Adipose tissue (tissue), 3 donors: ENCODE data around the gene CDH12. TPM values are rescaled to one million over a fixed set of nuclear protein-coding genes. Genes with fewer than 3 reads are reported as not detected.
"Not testable (repeated sequence)": the region's sequence is repeated elsewhere in the genome, so short reads cannot be mapped to it uniquely, and the experiment has no call there.

Source experiments
- H3K27ac ChIP-seq: one replicate; pipeline ENCODE4 v1.5.1; 2013; ENCODE audit warnings: low read depth, low read length
- WGBS, 3 donors: extraction: QIAGEN DNeasy Blood & Tissue Kit; methylation state at CpG; one replicate each; pipeline ENCODE4 v1.1.7; 2013; 5-methylcytosine and 5-hydroxymethylcytosine counted together
- polyA plus RNA-seq, 3 donors: library from polyadenylated mRNA; stranded (reverse); fragments of 200-250 nt; gene quantifications; one replicate each; pipeline ENCODE4 v1.2.3, GENCODE V29; 2013
- donor health status: healthy with polysubstance abuse.
- donor health status: Bipolar disorder and iron deficiency.
- donor health status: healthy.

The CDH12 gene
- polyA plus RNA-seq, 3 donors, result 0.01 TPM; not detected in 1

GRCh38 chr5:22050931-22051330 lies 802.2 kb downstream of the CDH12 start:
- H3K27ac ChIP-seq, result no peak overlapping the region
- 64 to 75% (median 68%) methylated on average over 2 of the region's 2 CpGs for WGBS, 3 donors

- no peak overlapping the region for H3K27ac ChIP-seq
These were observed 808.9 kb downstream of the CDH12 start for GRCh38 chr5:22044229-22044628.

DNA sequence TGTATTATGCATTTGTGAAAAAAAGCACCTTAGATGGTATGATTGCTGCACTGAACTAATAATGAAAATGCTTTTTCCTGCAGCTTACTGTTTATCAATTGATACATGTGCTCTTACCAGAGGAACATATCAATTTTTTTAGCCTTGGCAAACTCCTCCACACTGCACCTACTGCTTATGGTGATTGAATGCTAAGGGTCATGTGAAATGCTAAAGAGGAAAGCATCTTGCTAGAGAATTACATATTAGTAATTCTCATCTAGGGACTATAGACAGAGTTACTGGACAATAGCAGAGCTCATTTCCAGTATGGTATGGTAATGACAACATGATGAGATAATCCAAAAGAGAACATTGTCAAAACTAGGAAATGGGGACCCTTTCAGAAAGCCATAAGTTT lies 817.1 kb downstream of the CDH12 start:
- H3K27ac ChIP-seq, result no peak overlapping the region

GRCh38 chr5:22033066-22033465 lies 820.1 kb downstream of the CDH12 start:
- WGBS, 3 donors, result 71 to 82% (median 77%) methylated on average over 2 of the region's 2 CpGs
- no peak overlapping the region for H3K27ac ChIP-seq

- no peak overlapping the region for H3K27ac ChIP-seq
- WGBS, 3 donors, result 66 to 82% (median 68%) methylated on average over 1 of the region's 1 CpG
These were observed 829.4 kb downstream of the CDH12 start for GRCh38 chr5:22023784-22024183.

DNA sequence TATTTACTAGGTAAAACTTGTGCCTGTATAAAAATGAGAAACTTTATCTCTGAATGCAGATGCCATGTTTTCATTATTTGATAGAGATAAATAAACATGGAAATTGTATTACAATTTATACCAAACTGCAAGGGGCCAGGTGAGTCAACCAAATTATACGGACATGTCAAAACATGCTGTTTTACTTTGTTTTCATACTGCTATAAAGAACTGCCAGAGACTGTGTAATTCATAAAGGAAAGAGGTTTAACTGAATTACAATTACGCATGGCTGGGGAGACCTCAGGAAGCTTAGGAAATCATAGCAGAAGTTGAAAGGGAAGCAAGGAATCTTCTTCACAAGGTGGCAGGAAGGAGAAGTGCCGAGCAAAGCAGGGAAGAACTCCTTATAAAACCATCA lies 840.3 kb downstream of the CDH12 start:
- not testable (repeated sequence) for H3K27ac ChIP-seq
- WGBS, 3 donors, result 41 to 61% (median 50%) methylated on average over 3 of the region's 3 CpGs

GRCh38 chr5:22010808-22011207 lies 842.3 kb downstream of the CDH12 start:
- not testable (repeated sequence) for H3K27ac ChIP-seq
- 64 to 66% (median 66%) methylated on average over 3 to 4 of the region's 4 CpGs for WGBS, 3 donors

GRCh38 chr5:22001097-22001496 lies 852.0 kb downstream of the CDH12 start:
- WGBS, 3 donors, result 86 to 98% (median 89%) methylated on average over 2 of the region's 2 CpGs
- H3K27ac ChIP-seq, result not testable (repeated sequence)

DNA sequence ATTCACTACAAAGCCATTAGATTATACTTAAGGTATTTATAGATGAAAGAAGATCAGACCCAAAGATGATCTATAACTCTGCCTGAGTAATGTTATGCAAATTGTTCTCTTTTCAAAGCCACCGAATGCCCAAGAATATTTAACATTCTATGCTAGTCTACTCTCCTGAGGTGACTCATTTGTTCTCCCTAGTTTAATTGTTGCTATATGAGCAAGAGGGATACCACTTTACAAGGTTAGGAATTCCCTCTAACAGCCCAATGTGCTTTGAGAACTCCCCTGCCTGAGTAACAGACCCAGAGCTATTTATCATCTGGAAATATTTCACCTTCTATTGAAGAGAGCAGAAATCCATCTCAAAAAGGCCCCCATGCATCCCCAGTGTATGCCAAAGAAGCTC lies 867.3 kb downstream of the CDH12 start:
- WGBS, 3 donors, result 53 to 71% (median 65%) methylated on average over 1 of the region's 1 CpG
- not testable (repeated sequence) for H3K27ac ChIP-seq

DNA sequence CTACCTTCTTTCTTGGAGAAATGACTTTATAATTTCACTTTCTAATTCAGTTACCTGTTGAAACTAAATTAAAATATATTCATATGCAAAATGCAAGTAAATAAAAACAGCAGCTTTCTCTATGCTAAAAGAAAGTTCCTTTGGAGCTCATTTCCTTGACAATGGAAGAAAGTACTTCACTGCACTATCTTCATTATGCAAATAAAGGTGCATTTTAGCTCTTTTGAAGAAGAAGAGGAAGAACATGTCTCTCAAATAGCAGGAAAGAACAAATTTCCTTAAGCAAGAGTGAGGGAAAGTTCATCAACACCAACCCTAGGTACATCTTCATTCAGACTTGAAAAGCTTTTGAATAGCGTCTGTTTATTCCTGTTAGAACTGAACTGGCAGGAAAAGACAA lies 901.6 kb downstream of the CDH12 start:
- not testable (repeated sequence) for H3K27ac ChIP-seq
- WGBS, 3 donors, result 29 to 100% (median 89%) methylated on average over 1 of the region's 1 CpG

DNA sequence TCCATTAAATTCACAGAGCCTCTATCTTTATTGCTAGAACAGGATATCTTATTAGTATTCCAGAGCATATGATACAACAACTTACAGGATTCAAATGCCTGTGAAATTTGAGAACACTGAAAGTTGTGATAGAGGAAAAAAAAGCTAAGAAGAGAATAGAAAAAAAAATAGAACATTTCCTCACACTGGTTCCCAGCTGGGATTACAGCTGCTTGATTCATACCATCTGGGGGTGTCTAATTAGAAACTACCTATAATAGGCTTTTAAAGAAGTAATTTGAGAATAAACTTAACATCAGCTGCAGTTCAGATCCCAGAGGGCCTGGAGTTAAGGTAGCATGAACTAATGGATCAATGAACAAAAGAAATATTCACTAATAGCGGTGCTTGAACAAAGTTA lies 922.0 kb downstream of the CDH12 start:
- H3K27ac ChIP-seq, result no peak overlapping the region
- 67 to 89% (median 76%) methylated on average over 1 of the region's 1 CpG for WGBS, 3 donors

GRCh38 chr5:21919414-21920022 lies 933.6 kb downstream of the CDH12 start:
- WGBS, 3 donors, result 11 to 19% (median 16%) methylated on average over 8 of the region's 8 CpGs

GRCh38 chr5:21918451-21918850 lies 934.7 kb downstream of the CDH12 start:
- H3K27ac ChIP-seq, result no peak overlapping the region
- WGBS, 3 donors, result 55 to 65% (median 63%) methylated on average over 2 of the region's 2 CpGs

More at GRCh38 chr5:21919414-21920022, 933.6 kb downstream of the CDH12 start:
- no peak overlapping the region for H3K27ac ChIP-seq

DNA sequence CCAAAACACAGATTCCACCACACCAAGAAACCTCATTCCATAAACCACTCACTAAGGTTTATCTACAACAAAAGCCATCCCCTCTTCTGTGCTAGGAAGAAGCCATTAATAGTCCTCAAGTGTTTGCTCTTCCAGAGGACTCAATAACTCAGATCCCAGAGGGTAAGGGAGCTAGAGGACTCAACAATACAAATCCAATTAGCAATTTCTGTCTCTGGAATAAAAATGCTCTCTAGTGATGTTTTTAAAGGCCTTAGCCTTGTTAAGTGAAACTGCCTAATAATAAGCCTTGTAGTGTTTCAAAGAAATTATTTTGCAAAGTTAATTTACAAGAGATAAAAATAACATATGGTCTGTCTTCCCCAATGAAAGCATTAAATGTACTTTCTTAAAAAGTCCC lies 942.4 kb downstream of the CDH12 start:
- H3K27ac ChIP-seq, result no peak overlapping the region

- WGBS, 3 donors, result 32 to 50% (median 33%) methylated on average over 3 of the region's 3 CpGs
- H3K27ac ChIP-seq, result no peak overlapping the region
These were observed 957.3 kb downstream of the CDH12 start for GRCh38 chr5:21895766-21896350.

DNA sequence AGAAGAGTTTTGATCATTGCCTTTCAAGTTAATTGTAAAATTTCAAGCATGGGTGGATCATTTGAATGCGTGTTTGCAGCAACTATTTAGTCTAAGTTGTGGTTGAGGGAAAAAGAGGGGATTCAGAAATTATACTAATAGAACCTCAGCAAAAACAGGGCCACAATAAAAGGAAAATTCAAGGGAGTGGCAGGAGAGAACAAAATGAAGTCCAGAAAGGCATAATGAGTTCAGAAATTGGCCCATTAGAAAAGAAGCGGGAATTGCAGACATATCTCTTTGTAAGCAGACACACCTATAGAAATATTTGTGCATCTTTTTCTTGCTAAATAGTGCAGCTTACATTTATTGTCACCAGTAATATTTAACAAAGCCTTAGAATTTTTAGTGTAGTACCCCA lies 960.0 kb downstream of the CDH12 start:
- no peak overlapping the region for H3K27ac ChIP-seq
- 87 to 96% (median 93%) methylated on average over 2 of the region's 2 CpGs for WGBS, 3 donors

GRCh38 chr5:21889581-21889980 lies 963.6 kb downstream of the CDH12 start:
- WGBS, 3 donors, result 45 to 71% (median 63%) methylated on average over 1 of the region's 1 CpG
- no peak overlapping the region for H3K27ac ChIP-seq

DNA sequence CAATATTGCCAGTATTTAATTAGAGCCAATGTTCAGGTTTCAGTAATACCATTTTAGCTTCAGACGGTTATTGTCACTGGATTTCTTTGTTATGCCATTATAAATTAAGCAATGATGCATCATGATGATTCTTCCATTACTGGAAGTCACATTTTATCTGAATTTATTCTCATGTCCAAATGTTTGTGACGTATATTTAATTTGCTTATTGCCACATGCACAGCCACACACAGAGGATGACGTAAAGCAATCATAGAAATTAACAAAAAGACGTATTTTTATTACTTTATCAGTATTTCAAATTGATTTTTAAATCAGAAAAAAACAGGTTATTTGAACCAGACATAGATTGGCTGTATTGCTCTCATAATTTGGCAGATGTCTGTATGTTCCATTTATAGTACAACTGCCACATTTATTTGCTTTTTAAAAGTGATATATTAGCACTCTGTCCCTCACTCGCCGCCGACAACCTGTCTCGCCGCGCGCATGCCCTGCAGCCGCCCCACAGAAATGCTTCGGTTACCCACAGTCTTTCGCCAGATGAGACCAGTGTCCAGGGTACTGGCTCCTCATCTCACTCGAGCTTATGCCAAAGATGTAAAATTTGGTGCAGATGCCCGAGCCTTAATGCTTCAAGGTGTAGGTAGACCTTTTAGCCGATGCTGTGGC lies 970.9 kb downstream of the CDH12 start:
- no peak overlapping the region for H3K27ac ChIP-seq
- WGBS, 3 donors, result 74 to 89% (median 84%) methylated on average over 16 to 17 of the region's 17 CpGs

DNA sequence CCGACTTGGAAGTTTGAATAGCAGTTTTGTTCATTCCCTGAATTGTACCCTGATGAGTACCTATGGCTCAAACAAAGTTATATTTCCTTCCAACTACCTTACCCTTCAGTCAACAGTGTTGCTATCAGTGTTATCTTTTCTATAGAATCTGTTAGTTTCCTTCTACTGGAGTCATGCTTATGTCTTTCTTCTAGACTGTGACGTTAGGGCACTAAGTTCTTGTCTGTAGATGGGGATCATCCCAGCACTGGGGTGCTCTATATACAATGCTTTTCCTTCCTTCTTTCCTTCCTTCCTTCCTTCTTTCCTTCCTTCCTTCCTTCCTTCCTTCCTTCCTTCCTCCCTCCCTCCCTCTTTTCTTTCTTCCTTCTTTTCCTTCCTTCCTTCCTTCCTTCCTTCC lies 973.0 kb downstream of the CDH12 start:
- no peak overlapping the region for H3K27ac ChIP-seq
- WGBS, 3 donors, result 79 to 86% (median 85%) methylated on average over 2 of the region's 2 CpGs

DNA sequence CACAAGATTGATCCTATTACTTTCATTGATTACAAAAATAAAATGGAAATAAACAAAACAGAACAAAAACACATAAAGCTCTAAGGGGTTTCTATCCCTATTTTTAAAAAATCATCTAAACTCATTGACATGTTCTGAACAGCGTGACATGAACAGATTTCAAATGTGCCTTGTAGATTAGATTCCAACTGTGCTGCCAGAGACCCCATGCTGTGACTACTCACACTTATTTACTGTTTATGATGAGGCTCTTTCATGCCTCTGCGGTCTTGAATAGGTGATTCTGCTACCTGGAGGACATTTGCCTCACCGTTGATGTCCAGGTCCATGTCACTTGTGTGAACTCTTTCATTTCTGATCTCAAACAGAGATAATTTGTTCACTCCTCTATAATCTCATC lies 990.2 kb downstream of the CDH12 start:
- WGBS, 3 donors, result 46 to 56% (median 54%) methylated on average over 3 of the region's 3 CpGs

More for the DNA sequence above, 990.2 kb downstream of the CDH12 start:
- H3K27ac ChIP-seq, result no peak overlapping the region
